ENCODE measurements around the gene MCM8.

The MCM8 gene

DNA sequence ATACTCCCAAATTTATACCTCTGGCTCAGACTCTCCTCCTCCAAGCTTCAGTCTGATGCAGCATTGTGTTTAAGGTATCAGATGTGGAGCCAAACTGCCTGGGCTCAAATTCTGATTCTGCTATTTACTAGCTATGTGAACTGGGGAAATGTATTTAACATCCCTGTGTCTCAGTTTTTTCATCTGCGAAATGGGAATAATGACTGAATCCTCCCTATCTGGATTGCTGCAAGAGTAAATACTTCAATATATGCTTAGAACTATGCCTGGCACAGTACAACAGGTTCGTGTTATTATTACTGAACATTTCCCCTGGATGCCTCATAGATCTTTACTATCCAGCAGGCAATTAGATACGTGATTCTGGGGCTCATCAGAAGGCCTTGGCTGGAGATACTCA is 97.9 kb downstream of the MCM8 start:
- no peak for DNase-seq

Data from NCI-H1436 treated with DMSO at 0.1 percent for 48 hours (cell line).